Activated CD4-positive, alpha-beta T cell treated with anti-CD3 and anti-CD28 coated beads, Interleukin-2, amount 50 U/mL, for 1 hour (primary cell): ENCODE results near the gene FAM131A.

Experiments used
- DNase-seq: peaks from one replicate; pipeline ENCODE4 v3.0.0-alpha.2; 2020

FAM131A gene

GRCh38 chr3:184379358-184380184, 42.2 kb downstream of the FAM131A start, which contains the start of gene CHRD:
TSS of gene CHRD (plus strand) at chr3:184380054. CDS start at chr3:184380319, 265 bp downstream.
- no peak for DNase-seq

GRCh38 chr3:184380185-184380626, 42.8 kb downstream of the FAM131A start:
- peak; percentile 30 for DNase-seq

GRCh38 chr3:184380627-184381260, 43.3 kb downstream of the FAM131A start:
- peak; percentile 16 for DNase-seq

GRCh38 chr3:184381261-184382224, 44.1 kb downstream of the FAM131A start:
- no peak for DNase-seq

- DNase-seq, result no peak
Observed at GRCh38 chr3:184382326-184383032, 45.1 kb downstream of the FAM131A start.

- DNase-seq, result no peak
Observed at GRCh38 chr3:184383033-184383740, 45.8 kb downstream of the FAM131A start.

GRCh38 chr3:184384342-184384741, 46.9 kb downstream of the FAM131A start:
- no peak for DNase-seq

- DNase-seq, result no peak
Observed at GRCh38 chr3:184384856-184385422, 47.5 kb downstream of the FAM131A start.

GRCh38 chr3:184386047-184386806, 48.8 kb downstream of the FAM131A start:
- no peak for DNase-seq

- DNase-seq, result no peak
Observed at GRCh38 chr3:184387174-184387714, 49.8 kb downstream of the FAM131A start.

- no peak for DNase-seq
Observed at GRCh38 chr3:184388164-184388935, 51.0 kb downstream of the FAM131A start.

GRCh38 chr3:184388936-184389230, 51.5 kb downstream of the FAM131A start:
- no peak for DNase-seq

GRCh38 chr3:184389384-184389783, 52.0 kb downstream of the FAM131A start:
- no peak for DNase-seq

- no peak for DNase-seq
Observed at GRCh38 chr3:184389935-184390528, 52.6 kb downstream of the FAM131A start.

- DNase-seq, result no peak
Observed at GRCh38 chr3:184391266-184391665, 53.9 kb downstream of the FAM131A start.

GRCh38 chr3:184395320-184395660, 57.9 kb downstream of the FAM131A start:
- DNase-seq, result no peak
